Right lobe of liver (tissue), 4 donors: ENCODE data around the gene ANAPC15.

ENCODE experiments used
- POLR2A ChIP-seq: fragments of 450-650 bp; IDR thresholded peaks from one replicate; pipeline ENCODE4 v1.6.1; 2017; ENCODE audit warnings: antibody characterized with exemption, mild to moderate bottlenecking
- TF ChIP-seq, protein P1 (sequence below), 4 donors: fragments of 200-600 bp in 3 of 4; fragments of 450-650 bp in 1 of 4; IDR thresholded peaks; one replicate each; pipeline versions ENCODE4 v1.5.1 to v1.8.0; 2016 to 2022; ENCODE audit warnings: antibody characterized with exemption in 4 of 4, mild to moderate bottlenecking in 2 of 4
- donor health status: DM: no; HTN: no; CAD: no.
- donor health status: DM: no; HTN: no; CAD: no.
- donor health status: DM: no; HTN: yes; CAD: no.

DNA sequence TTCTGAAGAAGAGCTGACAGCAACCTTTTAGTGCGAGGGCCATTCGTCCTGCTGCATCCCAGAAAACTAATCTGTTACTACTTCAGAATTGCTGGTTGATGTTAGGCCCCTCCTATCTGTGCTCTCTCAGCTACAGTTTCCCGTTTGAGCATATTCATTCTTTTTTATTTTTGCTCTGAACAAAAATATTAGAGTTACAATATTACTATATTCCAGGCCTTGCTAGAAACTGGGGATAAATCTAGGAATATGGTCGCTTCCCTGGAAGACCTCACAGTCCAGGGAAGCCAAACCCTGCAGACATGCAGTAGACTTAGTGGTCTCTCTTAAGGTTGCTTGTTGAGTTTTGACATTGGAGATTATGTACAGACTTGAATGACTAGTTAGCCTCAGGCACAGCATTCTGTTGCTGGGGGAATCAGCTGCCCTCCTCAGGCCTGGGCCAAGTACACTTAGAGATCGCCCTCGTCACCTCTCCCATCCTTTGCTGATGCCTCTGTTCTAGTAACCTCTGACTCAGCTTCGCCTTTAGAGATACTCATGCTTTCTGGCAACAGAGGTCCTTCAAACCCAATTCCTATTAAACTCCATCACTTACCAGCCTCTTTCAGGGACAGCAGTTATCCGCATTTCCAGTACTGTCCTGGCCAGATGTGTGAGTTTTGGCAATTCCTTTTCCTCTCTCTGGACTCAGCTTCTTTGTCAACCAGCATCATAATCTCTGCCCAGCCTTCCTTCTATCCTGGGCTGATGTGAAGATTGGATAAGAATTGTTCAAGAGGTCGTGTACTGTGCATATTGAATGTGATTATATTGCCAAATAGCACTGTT is 698 bp upstream of the ANAPC15 start:
- TF ChIP-seq, protein P1, sequence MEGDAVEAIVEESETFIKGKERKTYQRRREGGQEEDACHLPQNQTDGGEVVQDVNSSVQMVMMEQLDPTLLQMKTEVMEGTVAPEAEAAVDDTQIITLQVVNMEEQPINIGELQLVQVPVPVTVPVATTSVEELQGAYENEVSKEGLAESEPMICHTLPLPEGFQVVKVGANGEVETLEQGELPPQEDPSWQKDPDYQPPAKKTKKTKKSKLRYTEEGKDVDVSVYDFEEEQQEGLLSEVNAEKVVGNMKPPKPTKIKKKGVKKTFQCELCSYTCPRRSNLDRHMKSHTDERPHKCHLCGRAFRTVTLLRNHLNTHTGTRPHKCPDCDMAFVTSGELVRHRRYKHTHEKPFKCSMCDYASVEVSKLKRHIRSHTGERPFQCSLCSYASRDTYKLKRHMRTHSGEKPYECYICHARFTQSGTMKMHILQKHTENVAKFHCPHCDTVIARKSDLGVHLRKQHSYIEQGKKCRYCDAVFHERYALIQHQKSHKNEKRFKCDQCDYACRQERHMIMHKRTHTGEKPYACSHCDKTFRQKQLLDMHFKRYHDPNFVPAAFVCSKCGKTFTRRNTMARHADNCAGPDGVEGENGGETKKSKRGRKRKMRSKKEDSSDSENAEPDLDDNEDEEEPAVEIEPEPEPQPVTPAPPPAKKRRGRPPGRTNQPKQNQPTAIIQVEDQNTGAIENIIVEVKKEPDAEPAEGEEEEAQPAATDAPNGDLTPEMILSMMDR (IDR thresholded peaks at IDR 0.05), result no peak
- TF ChIP-seq POLR2A, result no peak
